Choroid plexus epithelial cell (primary cell): ENCODE measurements around the gene NAP1L1.

Experiments
- DNase-seq: peaks from one replicate; pipeline ENCODE4 v3.0.0-alpha.2; 2010; ENCODE audit warnings: low read depth
- H3K4me3 ChIP-seq: 2 replicates; pipeline ENCODE4 v1.5.1; 2011; ENCODE audit warnings: low read depth, mild to moderate bottlenecking, control low read depth, low read length, moderate library complexity
- TF ChIP-seq, protein P1 (sequence below): conservative IDR thresholded peaks from 2 replicates; pipeline ENCODE4 v1.5.1; 2011; ENCODE audit warnings: low read depth, mild to moderate bottlenecking, control low read depth, inconsistent platforms, low read length, moderate library complexity

NAP1L1 gene, protein sequence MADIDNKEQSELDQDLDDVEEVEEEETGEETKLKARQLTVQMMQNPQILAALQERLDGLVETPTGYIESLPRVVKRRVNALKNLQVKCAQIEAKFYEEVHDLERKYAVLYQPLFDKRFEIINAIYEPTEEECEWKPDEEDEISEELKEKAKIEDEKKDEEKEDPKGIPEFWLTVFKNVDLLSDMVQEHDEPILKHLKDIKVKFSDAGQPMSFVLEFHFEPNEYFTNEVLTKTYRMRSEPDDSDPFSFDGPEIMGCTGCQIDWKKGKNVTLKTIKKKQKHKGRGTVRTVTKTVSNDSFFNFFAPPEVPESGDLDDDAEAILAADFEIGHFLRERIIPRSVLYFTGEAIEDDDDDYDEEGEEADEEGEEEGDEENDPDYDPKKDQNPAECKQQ

DNA sequence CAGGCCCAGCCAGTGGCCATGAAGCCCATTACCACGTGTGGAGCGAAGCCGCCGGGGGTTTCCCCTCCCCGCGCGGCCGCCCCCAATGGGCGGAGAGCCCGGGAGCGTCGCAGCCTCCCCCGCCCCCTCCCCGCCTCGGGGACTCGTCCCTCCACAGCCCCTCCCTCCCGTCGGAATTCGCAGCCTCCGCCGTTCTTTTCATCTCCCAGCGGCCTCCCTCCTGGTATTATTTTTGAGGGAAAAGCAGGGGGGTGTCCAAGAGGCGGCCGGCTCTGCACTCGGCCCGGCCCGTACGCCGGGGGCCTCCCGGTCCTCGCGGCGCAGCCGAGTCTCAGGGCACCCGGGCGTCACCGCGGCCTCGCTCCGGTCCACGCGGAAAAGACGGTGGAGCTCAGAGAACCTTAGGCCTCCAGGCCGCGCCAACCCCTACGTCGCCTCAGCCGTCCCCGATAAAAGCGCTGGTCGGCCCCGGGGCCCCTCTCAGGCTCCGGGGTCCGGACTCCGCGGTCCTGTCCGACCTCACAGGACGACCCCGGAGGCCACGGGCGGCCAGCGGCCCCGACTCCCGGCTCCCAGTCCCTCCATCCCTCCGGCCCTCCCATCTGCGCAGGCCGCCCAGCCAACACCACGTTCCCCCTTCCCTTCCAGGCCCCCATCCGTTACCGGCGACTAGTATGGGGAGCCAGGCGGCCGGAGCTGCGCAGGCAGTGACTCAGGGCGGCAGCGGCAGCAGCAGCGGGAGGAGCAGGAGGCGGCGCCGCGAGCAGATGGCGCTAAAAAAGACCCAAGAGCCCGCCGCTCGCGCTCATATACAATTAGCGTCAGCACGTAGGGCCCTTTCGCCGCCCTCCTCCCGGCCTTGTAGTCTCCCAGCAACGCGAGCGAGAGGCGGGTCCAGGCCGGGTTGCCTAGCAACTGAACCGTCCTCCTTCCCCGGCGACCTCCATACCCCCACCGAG is at the start of gene NAP1L1:
NAP1L1 (minus strand) TSS at position 782 of the 959 bp plus-strand sequence. CDS start 10,466 bp downstream, outside the sequence.
- TF ChIP-seq, protein P1, sequence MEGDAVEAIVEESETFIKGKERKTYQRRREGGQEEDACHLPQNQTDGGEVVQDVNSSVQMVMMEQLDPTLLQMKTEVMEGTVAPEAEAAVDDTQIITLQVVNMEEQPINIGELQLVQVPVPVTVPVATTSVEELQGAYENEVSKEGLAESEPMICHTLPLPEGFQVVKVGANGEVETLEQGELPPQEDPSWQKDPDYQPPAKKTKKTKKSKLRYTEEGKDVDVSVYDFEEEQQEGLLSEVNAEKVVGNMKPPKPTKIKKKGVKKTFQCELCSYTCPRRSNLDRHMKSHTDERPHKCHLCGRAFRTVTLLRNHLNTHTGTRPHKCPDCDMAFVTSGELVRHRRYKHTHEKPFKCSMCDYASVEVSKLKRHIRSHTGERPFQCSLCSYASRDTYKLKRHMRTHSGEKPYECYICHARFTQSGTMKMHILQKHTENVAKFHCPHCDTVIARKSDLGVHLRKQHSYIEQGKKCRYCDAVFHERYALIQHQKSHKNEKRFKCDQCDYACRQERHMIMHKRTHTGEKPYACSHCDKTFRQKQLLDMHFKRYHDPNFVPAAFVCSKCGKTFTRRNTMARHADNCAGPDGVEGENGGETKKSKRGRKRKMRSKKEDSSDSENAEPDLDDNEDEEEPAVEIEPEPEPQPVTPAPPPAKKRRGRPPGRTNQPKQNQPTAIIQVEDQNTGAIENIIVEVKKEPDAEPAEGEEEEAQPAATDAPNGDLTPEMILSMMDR, result no peak
- DNase-seq, result peak; percentile 99
- peak within 1 kb of the TSS; percentile 96 for H3K4me3 ChIP-seq

DNA sequence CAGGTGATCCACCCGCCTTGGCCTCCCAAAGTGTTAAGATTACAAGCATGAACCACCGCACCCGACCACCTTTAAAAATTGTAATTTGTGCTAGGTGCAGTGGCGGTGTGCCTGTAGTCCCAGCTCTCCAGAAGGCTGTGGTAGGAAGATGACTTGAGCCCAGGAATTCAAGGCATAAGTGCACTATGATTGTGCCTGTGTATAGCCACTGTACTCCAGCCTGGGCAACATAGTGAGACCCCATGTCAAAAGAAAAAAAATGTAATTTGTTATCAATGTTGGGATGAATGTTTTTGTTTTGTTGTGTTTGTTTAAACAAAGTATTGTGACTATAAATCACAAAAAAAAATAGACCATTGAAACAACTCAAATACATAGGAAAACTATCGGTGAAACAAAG is 43.1 kb upstream of the NAP1L1 start:
- TF ChIP-seq, protein P1, result no peak
- H3K4me3 ChIP-seq, result no peak overlapping the region
- DNase-seq, result no peak

DNA sequence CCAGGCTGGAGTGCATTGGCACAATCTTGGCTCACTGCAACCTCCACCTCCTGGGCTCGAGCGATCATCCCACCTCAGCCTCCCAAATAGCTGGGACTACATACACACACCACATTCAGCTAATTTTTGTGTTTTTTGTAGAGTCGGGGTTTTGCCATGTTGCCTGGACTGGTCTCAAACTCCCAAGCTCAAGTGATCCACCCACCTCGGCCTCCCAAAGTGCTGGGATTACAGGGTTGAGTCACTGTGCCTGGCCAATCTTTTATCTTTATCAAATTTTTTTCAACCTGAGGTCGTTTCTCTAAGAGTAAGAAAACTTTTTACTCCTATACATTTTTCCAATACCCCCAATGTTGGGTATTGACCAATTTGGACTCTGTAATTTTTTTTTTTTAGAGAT is 40.0 kb upstream of the NAP1L1 start:
- no peak for DNase-seq
- H3K4me3 ChIP-seq, result no peak overlapping the region
- TF ChIP-seq, protein P1, result no peak

DNA sequence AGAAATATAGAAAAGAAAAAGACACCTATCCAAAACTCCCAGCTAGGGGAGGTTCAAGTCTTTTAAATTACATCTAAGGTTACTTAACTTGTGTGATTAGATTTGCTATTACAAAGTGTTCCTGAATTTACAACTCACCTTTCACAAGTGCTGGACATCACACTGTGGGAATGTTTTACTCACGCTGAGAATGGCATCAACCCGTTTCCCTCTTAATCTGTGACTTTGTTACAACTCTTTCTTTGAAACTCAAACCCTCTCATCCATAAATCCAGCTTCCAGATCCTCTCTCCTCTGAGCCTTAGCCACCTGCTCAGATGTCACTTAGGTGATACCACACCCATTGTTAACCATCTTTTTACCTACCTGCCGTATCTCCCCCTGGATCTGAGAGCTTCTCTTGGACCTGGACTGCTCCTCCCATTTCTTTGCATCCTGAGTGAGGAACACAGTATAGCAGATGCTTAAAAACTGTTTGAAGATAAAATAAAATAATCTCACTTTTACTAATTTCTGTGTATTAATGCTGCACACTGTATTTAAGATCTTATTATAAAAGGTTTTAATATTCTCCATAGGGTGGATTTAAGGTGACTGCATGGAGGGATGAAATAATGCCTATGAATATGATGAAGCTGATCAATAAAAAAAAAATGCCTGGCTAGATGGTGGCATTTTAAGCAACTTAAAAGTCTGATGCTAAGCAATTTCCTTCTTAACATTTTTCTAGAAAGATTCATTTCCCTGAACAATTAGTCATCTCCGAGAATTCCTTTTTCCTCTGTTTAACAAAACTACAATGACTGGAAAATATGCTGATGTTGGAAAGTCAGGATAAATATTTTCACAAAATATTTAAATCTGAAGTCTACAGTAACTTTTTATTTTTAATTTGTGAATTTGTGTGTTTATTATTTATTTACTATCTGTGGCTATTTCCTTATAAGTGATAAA is 39.1 kb upstream of the NAP1L1 start:
- H3K4me3 ChIP-seq, result no peak overlapping the region
- TF ChIP-seq, protein P1, result no peak
- DNase-seq, result peak; percentile 28

DNA sequence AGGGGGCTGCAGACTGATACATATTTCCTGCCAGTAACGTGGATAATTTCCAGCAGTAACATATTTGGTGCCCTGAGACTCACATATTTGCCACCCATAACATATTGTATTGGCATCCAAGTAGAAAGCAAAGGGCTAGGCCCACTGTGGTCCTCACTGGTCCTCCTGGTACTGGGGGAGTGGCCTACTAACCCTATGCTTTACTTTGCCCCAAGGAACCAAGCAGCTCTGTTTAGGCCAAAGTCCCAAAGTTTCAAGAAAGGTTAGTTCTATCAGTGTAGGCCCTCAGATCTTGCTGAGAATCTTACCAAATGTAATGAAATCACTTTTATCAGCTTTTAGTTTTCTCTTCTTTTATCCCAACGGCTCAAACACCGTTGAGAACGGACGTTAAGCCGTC is 35.4 kb upstream of the NAP1L1 start:
- no peak for DNase-seq
- TF ChIP-seq, protein P1, result no peak
- no peak overlapping the region for H3K4me3 ChIP-seq

DNA sequence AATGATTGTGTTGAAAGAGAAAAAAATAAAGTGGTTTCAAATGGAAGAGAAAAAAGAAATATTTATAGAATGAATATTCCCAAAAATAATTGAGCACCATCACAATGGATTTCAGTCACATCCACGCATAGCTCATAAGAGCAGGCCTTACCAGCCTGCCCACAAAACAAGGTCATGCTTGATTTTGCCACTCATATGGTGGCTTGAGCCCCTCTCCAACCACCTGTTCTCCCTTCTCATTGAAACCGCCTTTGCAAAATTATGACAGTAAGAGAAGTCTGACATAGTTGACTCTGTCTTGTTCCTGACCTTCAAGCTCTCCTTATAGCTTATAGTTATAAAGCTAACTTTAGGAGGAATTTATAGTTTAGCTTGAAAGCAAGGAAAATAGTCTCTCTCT is 33.3 kb upstream of the NAP1L1 start:
- TF ChIP-seq, protein P1, result no peak
- DNase-seq, result no peak
- no peak overlapping the region for H3K4me3 ChIP-seq
